Stimulated activated CD8-positive, alpha-beta memory T cell treated with anti-CD3 and anti-CD28 coated beads, Interleukin-7, amount 100 ng/mL, for 48 hours (primary cell): Measurements from ENCODE around the gene OR6N1.

Experiments used
- DNase-seq, 2 donors: peaks; one replicate each; pipeline ENCODE4 v3.0.0-alpha.2; 2020; ENCODE audit warnings: low read depth in 1 of 2; ENCODE audit errors: extremely low read depth in 1 of 2

Gene OR6N1

GRCh38 chr1:158771950-158772866 lies at the start of gene OR6N1:
Gene OR6N1 (minus strand): TSS chr1:158772195. CDS start chr1:158766682, 5,513 bp downstream.
- DNase-seq, result no peak

GRCh38 chr1:158821723-158822122 lies 49.7 kb upstream of the OR6N1 start:
- DNase-seq, result no peak

GRCh38 chr1:158819461-158820443 lies 47.8 kb upstream of the OR6N1 start:
- no peak for DNase-seq

- no peak for DNase-seq
Measured at GRCh38 chr1:158818975-158819431, 47.0 kb upstream of the OR6N1 start.

- no peak for DNase-seq
Measured at GRCh38 chr1:158818560-158818959, 46.6 kb upstream of the OR6N1 start.

GRCh38 chr1:158814970-158815369 lies 43.0 kb upstream of the OR6N1 start:
- no peak for DNase-seq

- no peak for DNase-seq
Measured at GRCh38 chr1:158813164-158813563, 41.2 kb upstream of the OR6N1 start.

GRCh38 chr1:158812336-158812735 lies 40.3 kb upstream of the OR6N1 start:
- no peak for DNase-seq

GRCh38 chr1:158810311-158810710 lies 38.3 kb upstream of the OR6N1 start:
- DNase-seq, result no peak

GRCh38 chr1:158809862-158810261 lies 37.9 kb upstream of the OR6N1 start:
- no peak for DNase-seq

- no peak for DNase-seq
Measured at GRCh38 chr1:158809256-158809655, 37.3 kb upstream of the OR6N1 start.

- DNase-seq, result no peak
Measured at GRCh38 chr1:158806916-158807536, 35.0 kb upstream of the OR6N1 start.

- DNase-seq, result no peak
Measured at GRCh38 chr1:158803678-158804077, 31.7 kb upstream of the OR6N1 start.

- DNase-seq, result no peak
Measured at GRCh38 chr1:158801396-158801795, 29.4 kb upstream of the OR6N1 start.

GRCh38 chr1:158800526-158800925 lies 28.5 kb upstream of the OR6N1 start:
- DNase-seq, result no peak

GRCh38 chr1:158799689-158800088 lies 27.7 kb upstream of the OR6N1 start:
- DNase-seq, result no peak

- DNase-seq, result no peak
Measured at GRCh38 chr1:158798531-158798930, 26.5 kb upstream of the OR6N1 start.

GRCh38 chr1:158794247-158794646 lies 22.3 kb upstream of the OR6N1 start:
- DNase-seq, result no peak

GRCh38 chr1:158793604-158794003 lies 21.6 kb upstream of the OR6N1 start:
- peak in 1 of 2 donors; percentile 5 for DNase-seq

GRCh38 chr1:158781104-158781503 lies 9.1 kb upstream of the OR6N1 start, which contains the start of gene OR6N2:
Gene OR6N2 (minus strand): TSS chr1:158781204. CDS start chr1:158777635, 3,569 bp downstream.
- DNase-seq, result no peak

GRCh38 chr1:158754420-158754819 lies 17.6 kb downstream of the OR6N1 start, which contains the start of gene OR6K6:
Gene OR6K6 (plus strand): TSS chr1:158754720. CDS start chr1:158754888, 168 bp downstream.
- DNase-seq, result no peak
